Measurements from ENCODE around the gene RHOV. TPM values are rescaled to one million over a fixed set of nuclear protein-coding genes. Genes with fewer than 3 reads are reported as not detected.

Gene RHOV
- total and polyA plus RNA-seq, 7 donors = 0.10 to 0.23 TPM; not detected in 5

GRCh38 chr15:40843885-40844695 is 29.9 kb downstream of the RHOV start, which contains the start of gene SPINT1:
TSS of gene SPINT1 (plus strand) at chr15:40844048. CDS start at chr15:40844555, 507 bp downstream.
- 1% methylated on average over 55 to 89 of the region's 89 CpGs for WGBS, 3 donors
- Histone ChIP-seq H3K27me3 (ENCODE audit: insufficient read depth in 3 of 3, low read length in 2 of 3) (peaks cover 0 to 51% (median 22%) of the 10 kb centered on the region in 3 donors), H3K9me3 (no peaks in the 10 kb centered on the region), H3K4me1 (peaks cover 8% of the 10 kb centered on the region), H3K27ac (no peak within 1 kb of the TSS), H3K4me3 (peak within 1 kb of the TSS; percentile 58), H3K36me3 (ENCODE audit: insufficient read depth in 1 of 2, low read depth in 1 of 2) (no peaks in the 10 kb centered on the region)
- DNase-seq (no peak), ATAC-seq (peak in 3 of 4 donors; percentile 22 to 38 (median 38))
- intact Hi-C loops (cut with DNase I) = loop anchor here (10.0 kb wide), 1 partner anchor 59 kb away; no protein-coding TSS in a partner anchor
- TF ChIP-seq CTCF (IDR thresholded peaks at IDR 0.05) = no peak

GRCh38 chr15:40843261-40843884 is 30.7 kb downstream of the RHOV start:
- intact Hi-C loops (cut with DNase I) = loop anchor here (10.0 kb wide), 1 partner anchor 59 kb away; no protein-coding TSS in a partner anchor
- WGBS, 3 donors = 13 to 15% (median 15%) methylated on average over 31 to 34 of the region's 34 CpGs
- no peaks in the 10 kb centered on the region for H3K9me3 ChIP-seq
- H3K27me3 ChIP-seq (ENCODE audit: insufficient read depth in 3 of 3, low read length in 2 of 3) = peaks cover 0 to 51% (median 22%) of the 10 kb centered on the region in 3 donors
- H3K27ac ChIP-seq = no peak overlapping the region
- TF ChIP-seq CTCF (IDR thresholded peaks at IDR 0.05) = no peak
- DNase-seq (no peak), ATAC-seq (no peak)
- H3K4me1 ChIP-seq = peaks cover 8% of the 10 kb centered on the region
- H3K4me3 ChIP-seq = peak overlapping the region; percentile 58
- H3K36me3 ChIP-seq (ENCODE audit: insufficient read depth in 1 of 2, low read depth in 1 of 2) = no peaks in the 10 kb centered on the region

DNA sequence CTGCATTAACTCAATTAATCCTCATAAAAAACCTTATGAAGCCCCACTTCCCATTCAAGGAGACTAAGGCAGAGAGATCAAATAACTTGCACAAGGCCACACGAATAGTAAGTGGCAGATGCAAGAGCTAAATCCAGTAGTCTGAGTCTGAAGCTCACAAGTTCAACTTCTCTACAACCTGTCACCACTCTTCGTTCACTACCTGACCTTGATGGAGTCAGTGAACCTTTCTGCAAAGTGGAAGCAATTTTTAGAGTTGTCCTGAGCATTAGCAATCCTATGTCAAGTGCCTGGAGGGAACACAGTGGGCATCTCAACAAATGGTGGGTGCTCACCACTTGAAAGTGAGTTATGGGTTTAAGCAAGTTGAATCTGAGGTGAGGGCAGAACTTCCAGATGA is 32.3 kb downstream of the RHOV start:
- no peak overlapping the region for H3K27ac ChIP-seq
- intact Hi-C loops (cut with DNase I) = loop anchor here (10.0 kb wide), 1 partner anchor 57 kb away; no protein-coding TSS in a partner anchor
- no peak for ATAC-seq
- DNase-seq = no peak
- H3K27me3 ChIP-seq (ENCODE audit: insufficient read depth in 3 of 3, low read length in 2 of 3) = peaks cover 0 to 49% (median 22%) of the 10 kb centered on the region in 3 donors
- 63 to 76% (median 68%) methylated on average over 2 of the region's 2 CpGs for WGBS, 3 donors
- TF ChIP-seq CTCF (IDR thresholded peaks at IDR 0.05) = no peak
- H3K36me3 ChIP-seq (ENCODE audit: insufficient read depth in 1 of 2, low read depth in 1 of 2) = no peaks in the 10 kb centered on the region
- H3K9me3 ChIP-seq = no peaks in the 10 kb centered on the region
- H3K4me1 ChIP-seq = peaks cover 8% of the 10 kb centered on the region
- no peak overlapping the region for H3K4me3 ChIP-seq

DNA sequence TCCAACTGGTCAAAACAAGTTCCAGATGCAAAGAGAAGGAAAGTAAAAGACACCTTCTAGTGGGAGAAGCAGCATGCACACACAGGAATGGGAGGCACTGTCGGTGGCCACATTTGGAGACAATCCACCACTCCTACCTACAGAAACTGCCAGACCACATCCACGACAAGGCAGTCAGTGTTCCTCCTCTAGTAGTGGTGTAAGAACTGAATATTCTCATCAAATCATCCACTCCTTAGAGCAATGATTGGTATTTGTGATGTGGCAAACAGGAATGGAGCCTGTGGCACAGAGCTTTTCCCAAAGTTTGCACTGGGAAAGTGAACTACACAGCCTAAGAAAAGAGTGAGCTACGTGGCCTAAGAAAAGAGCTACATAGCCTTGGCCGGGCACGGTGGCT is 35.3 kb downstream of the RHOV start:
- peak in 1 of 2 donors; percentile 15 for DNase-seq
- no peak for TF ChIP-seq CTCF (IDR thresholded peaks at IDR 0.05)

More for the DNA sequence above, 35.3 kb downstream of the RHOV start:
- 75 to 83% (median 81%) methylated on average over 5 of the region's 5 CpGs for WGBS, 3 donors
- Histone ChIP-seq H3K36me3 (ENCODE audit: insufficient read depth in 1 of 2, low read depth in 1 of 2) (no peaks in the 10 kb centered on the region), H3K27ac (no peak overlapping the region), H3K27me3 (ENCODE audit: insufficient read depth in 3 of 3, low read length in 2 of 3) (peaks cover 0 to 19% (median 11%) of the 10 kb centered on the region in 3 donors), H3K4me3 (no peak overlapping the region), H3K9me3 (no peaks in the 10 kb centered on the region), H3K4me1 (no peaks in the 10 kb centered on the region)
- ATAC-seq = no peak
- intact Hi-C loops (cut with DNase I) = no loop called here

Measured in psoas muscle (tissue), 8 donors.